ENCODE results near the gene CYBA. TPM values are rescaled to one million over a fixed set of nuclear protein-coding genes. Genes with fewer than 3 reads are reported as not detected.

CYBA gene
- total and polyA plus RNA-seq, 10 of the 15 experiments (the other 5 are each of a cell fraction or from before 2014, with no cell fraction given) = 0.55 to 598 (median 258) TPM

- no peak for TF ChIP-seq MYC (IDR thresholded peaks at IDR 0.05; ENCODE audit: insufficient read depth, insufficient read length, insufficient replicate concordance, low read length, severe bottlenecking)
- TF ChIP-seq ZNF384 (IDR thresholded peaks at IDR 0.05; ENCODE audit: borderline replicate concordance, low read depth, low read length) = no peak
- TF ChIP-seq ELK1 (IDR thresholded peaks at IDR 0.05; ENCODE audit: low read depth, low read length) = no peak
- TF ChIP-seq MEF2A (IDR thresholded peaks at IDR 0.05; ENCODE audit: insufficient read depth, low read depth, low read length) = no peak
- 0 out of 2 replicates have a peak, but pooled peaks have one; percentile 10 for TF ChIP-seq ZNF24 (IDR thresholded peaks at IDR 0.05)
- TF ChIP-seq CEBPB (IDR thresholded peaks at IDR 0.05; ENCODE audit: borderline replicate concordance in 1 of 2, low read depth in 2 of 2, low read length in 2 of 2) = no peak
- no peak for TF ChIP-seq RELB (IDR thresholded peaks at IDR 0.05; ENCODE audit: low read depth)
- no peak for TF ChIP-seq RB1 (IDR thresholded peaks at IDR 0.05; ENCODE audit: borderline replicate concordance)
- TF ChIP-seq SMAD5 (IDR thresholded peaks at IDR 0.05; ENCODE audit: low read depth) = 0 out of 2 replicates have a peak, but pooled peaks have one; percentile 20
- TF ChIP-seq ZNF217 (IDR thresholded peaks at IDR 0.05) = no peak
- no peak for TF ChIP-seq SPI1 (IDR thresholded peaks at IDR 0.05; ENCODE audit: borderline replicate concordance, insufficient read depth, low read depth, low read length)
- TF ChIP-seq STAT3 (IDR thresholded peaks at IDR 0.05; ENCODE audit: low read depth, low read length) = no peak
- no peak for TF ChIP-seq SREBF1 (IDR thresholded peaks at IDR 0.05; ENCODE audit: low read length)
- no peak for TF ChIP-seq IKZF1 (conservative IDR thresholded peaks at IDR 0.05)
- no peak for TF ChIP-seq KAT2A (conservative IDR thresholded peaks at IDR 0.05; ENCODE audit: control insufficient read depth, low read depth, low read length)
- no peak for TF ChIP-seq STAT1 (conservative IDR thresholded peaks at IDR 0.05)
- no peak for TF ChIP-seq KDM1A (IDR thresholded peaks at IDR 0.05; ENCODE audit: borderline replicate concordance)
- no peak for TF ChIP-seq HSF1 (IDR thresholded peaks at IDR 0.05; ENCODE audit: low read depth, low read length)
- no peak; the same call in 1 of the 2 replicates for TF ChIP-seq EED (IDR thresholded peaks at IDR 0.05; ENCODE audit: low read depth)
- TF ChIP-seq TAF1 (IDR thresholded peaks at IDR 0.05; ENCODE audit: borderline replicate concordance, low read depth, low read length) = no peak
- no peak for TF ChIP-seq ZZZ3 (IDR thresholded peaks at IDR 0.05; ENCODE audit: control insufficient read depth, insufficient read length, low read depth)
- no peak for TF ChIP-seq BCL3 (IDR thresholded peaks at IDR 0.05; ENCODE audit: borderline replicate concordance, insufficient read depth, low read depth, low read length, poor library complexity, severe bottlenecking)
- peak in 1 of 2 experiments; percentile 47; a peak in 1 of 4 replicates for TF ChIP-seq BHLHE40 (IDR thresholded peaks at IDR 0.05; ENCODE audit: borderline replicate concordance in 1 of 2, low read depth in 2 of 2, low read length in 1 of 2)
- TF ChIP-seq CHD1 (IDR thresholded peaks at IDR 0.05; ENCODE audit: low read depth, low read length) = no peak
- no peak for TF ChIP-seq MTA3 (IDR thresholded peaks at IDR 0.05; ENCODE audit: borderline replicate concordance, low read length)
- no peak for TF ChIP-seq RAD51 (IDR thresholded peaks at IDR 0.05)
Measured at GRCh38 chr16:88681084-88681680, 30.3 kb upstream of the CYBA start (continued).

All from GM12878 (cell line).